Neuronal stem cell (in vitro differentiated cells): Measurements from ENCODE around the gene GRAMD2A.

Source experiments
- DNase-seq: peaks from one replicate; pipeline ENCODE4 v3.0.0-alpha.2; 2013; ENCODE audit warnings: low spot score
- H2AFZ ChIP-seq: one replicate; pipeline ENCODE4 v1.6.1; 2013; ENCODE audit warnings: mild to moderate bottlenecking, low read length, inconsistent platforms
- H2AK5ac ChIP-seq: 2 replicates; pipeline ENCODE4 v1.6.1; 2013; ENCODE audit warnings: low read depth, mild to moderate bottlenecking, inconsistent platforms, low read length, moderate library complexity, mixed read lengths
- H2BK120ac ChIP-seq: 2 replicates; pipeline ENCODE4 v1.6.1; 2013; ENCODE audit warnings: low read depth, mild to moderate bottlenecking, inconsistent platforms, low read length, moderate library complexity, mixed read lengths
- H2BK12ac ChIP-seq: one replicate; pipeline ENCODE4 v1.6.1; 2013; ENCODE audit warnings: low read length, inconsistent platforms
- H2BK15ac ChIP-seq: 2 replicates; pipeline ENCODE4 v1.6.1; 2013; ENCODE audit warnings: mild to moderate bottlenecking, low read length, inconsistent platforms, mixed read lengths
- H2BK5ac ChIP-seq: one replicate; pipeline ENCODE4 v1.6.1; 2013; ENCODE audit warnings: inconsistent platforms, mild to moderate bottlenecking, low read length, moderate library complexity
- H3K14ac ChIP-seq: one replicate; pipeline ENCODE4 v1.6.1; 2013; ENCODE audit warnings: low read length, inconsistent platforms
- H3K18ac ChIP-seq: 2 replicates; pipeline ENCODE4 v1.6.1; 2013; ENCODE audit warnings: low read length, inconsistent platforms
- H3K23ac ChIP-seq: 2 replicates; pipeline ENCODE4 v1.6.1; 2013; ENCODE audit warnings: low read depth, mild to moderate bottlenecking, mixed read lengths, low read length, inconsistent platforms; ENCODE audit not compliant: poor library complexity
- H3K27ac ChIP-seq: replicated peaks from 3 replicates; pipeline ENCODE4 v1.5.1; 2013; ENCODE audit warnings: low read length, inconsistent platforms
- H3K27me3 ChIP-seq, 3 experiments: 2 replicates each; pipeline ENCODE4 v1.6.1; 2013; ENCODE audit warnings: low read length in 3 of 3, mild to moderate bottlenecking in 2 of 3, inconsistent platforms in 1 of 3, low read depth in 1 of 3, mixed read lengths in 1 of 3, moderate library complexity in 1 of 3; ENCODE audit not compliant: control insufficient read depth in 3 of 3, insufficient read depth in 3 of 3
- H3K36me3 ChIP-seq, 2 donors: replicated peaks in 1 of 2; 2 replicates each; pipeline ENCODE4 v1.6.1; 2013; ENCODE audit warnings: low read length in 2 of 2; ENCODE audit not compliant: control insufficient read depth in 2 of 2, insufficient read depth in 2 of 2
- H3K4ac ChIP-seq: 2 replicates; pipeline ENCODE4 v1.6.1; 2013; ENCODE audit warnings: inconsistent platforms, mild to moderate bottlenecking, low read length, moderate library complexity
- H3K4me1 ChIP-seq, 2 donors: 1 replicate in 1 of 2; 2 replicates in 1 of 2; pipeline ENCODE4 v1.6.1; 2013; ENCODE audit warnings: low read length in 2 of 2, low read depth in 1 of 2; ENCODE audit not compliant: control insufficient read depth in 2 of 2, insufficient read depth in 1 of 2
- H3K4me2 ChIP-seq: one replicate; pipeline ENCODE4 v1.6.1; 2013; ENCODE audit warnings: mild to moderate bottlenecking, low read length, inconsistent platforms; ENCODE audit not compliant: insufficient read depth, poor library complexity, severe bottlenecking
- H3K4me3 ChIP-seq, 2 donors: 2 replicates each; pipeline ENCODE4 v1.5.1; 2013; ENCODE audit warnings: low read length in 2 of 2, mild to moderate bottlenecking in 2 of 2, inconsistent platforms in 1 of 2, moderate library complexity in 1 of 2
- H3K79me1 ChIP-seq: one replicate; pipeline ENCODE4 v1.6.1; 2013; ENCODE audit warnings: low read depth, mild to moderate bottlenecking, inconsistent platforms, low read length, moderate library complexity
- H3K9ac ChIP-seq: one replicate; pipeline ENCODE4 v1.6.1; 2013; ENCODE audit warnings: mild to moderate bottlenecking, low read depth, low read length, inconsistent platforms; ENCODE audit not compliant: poor library complexity
- H3K9me3 ChIP-seq, 2 donors: replicated peaks in 1 of 2; 2 replicates each; pipeline versions ENCODE3 to v1.6.1; 2013; ENCODE audit warnings: low read length in 2 of 2, mild to moderate bottlenecking in 2 of 2, inconsistent platforms in 1 of 2, low read depth in 1 of 2, mixed read lengths in 1 of 2, moderate library complexity in 1 of 2; ENCODE audit not compliant: control insufficient read depth in 2 of 2, insufficient read depth in 1 of 2
- H4K8ac ChIP-seq: one replicate; pipeline ENCODE4 v1.6.1; 2013; ENCODE audit warnings: low read depth, mild to moderate bottlenecking, inconsistent platforms, low read length, moderate library complexity
- H4K91ac ChIP-seq: one replicate; pipeline ENCODE4 v1.6.1; 2013; ENCODE audit warnings: low read length, low read depth, mild to moderate bottlenecking, inconsistent platforms; ENCODE audit not compliant: poor library complexity
- WGBS, 2 donors: extraction: QIAGEN DNeasy Blood & Tissue Kit; methylation state at CpG; one replicate each; pipeline ENCODE4 v1.1.7; 2013; ENCODE audit warnings: missing lambda C conversion rate in 2 of 2, mixed read lengths in 1 of 2; ENCODE audit not compliant: insufficient read length in 2 of 2, insufficient replicate concordance in 1 of 2; ENCODE audit errors: extremely low coverage in 2 of 2; 5-methylcytosine and 5-hydroxymethylcytosine counted together

The GRAMD2A gene

DNA sequence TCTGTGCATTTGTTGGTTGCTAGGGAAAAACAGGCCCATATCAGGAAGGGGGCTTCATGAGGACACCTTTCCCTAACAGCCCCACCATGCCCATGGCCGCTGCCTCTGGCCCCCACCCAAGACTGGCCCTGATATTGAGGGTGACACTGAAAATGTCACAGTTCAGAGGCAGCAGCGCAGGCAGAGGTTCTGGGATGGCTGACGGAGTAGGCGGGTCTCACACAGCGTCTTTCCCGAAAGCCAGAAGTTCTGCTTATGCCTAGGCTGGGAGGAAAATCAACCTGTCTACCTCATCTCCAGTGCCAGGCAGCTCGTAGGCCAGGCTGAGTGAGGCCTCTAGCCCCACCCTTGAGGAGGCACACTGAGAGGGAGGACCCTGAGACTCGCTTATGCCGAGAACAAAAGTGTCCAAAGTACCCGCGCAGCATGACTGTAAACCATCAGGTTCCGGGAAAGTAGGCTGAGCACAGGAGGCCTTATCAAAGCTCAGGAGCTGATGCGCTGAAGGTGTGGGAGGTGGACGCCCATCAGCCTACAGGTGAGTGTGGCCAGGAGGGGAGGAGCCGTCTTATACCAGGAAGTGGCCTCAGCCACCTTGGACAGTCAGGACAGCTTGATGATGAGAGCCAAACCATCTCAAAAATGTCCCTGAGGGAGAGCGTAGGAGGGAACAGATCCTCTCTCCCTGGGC is 27.5 kb downstream of the GRAMD2A start:
- no peak overlapping the region for H3K23ac ChIP-seq
- no peak overlapping the region for H3K27ac ChIP-seq
- H3K9me3 ChIP-seq, result no peaks in the 10 kb centered on the region
- peaks cover 0 to 9% of the 10 kb centered on the region in 2 donors for H3K4me1 ChIP-seq
- H3K36me3 ChIP-seq, result no peaks in the 10 kb centered on the region
- H2AFZ ChIP-seq, result no peak overlapping the region
- no peak for DNase-seq
- no peak overlapping the region for H4K91ac ChIP-seq
- no peak overlapping the region for H3K4me2 ChIP-seq
- H3K18ac ChIP-seq, result no peak overlapping the region
- no peak overlapping the region for H3K9ac ChIP-seq
- no peak overlapping the region for H2BK12ac ChIP-seq
- no peak overlapping the region for H2BK5ac ChIP-seq
- H3K4ac ChIP-seq, result no peak overlapping the region
- H3K27me3 ChIP-seq, result peaks cover 0 to 23% (median 0%) of the 10 kb centered on the region in 3 experiments
- H3K14ac ChIP-seq, result no peak overlapping the region
- H3K4me3 ChIP-seq, result no peak overlapping the region
- peak overlapping the region; percentile 52 for H2BK15ac ChIP-seq
- no peak overlapping the region for H2BK120ac ChIP-seq
- H2AK5ac ChIP-seq, result peak overlapping the region; percentile 9
- WGBS, 2 donors, result no CpG with 5 or more reads among the region's 16 CpGs
- no peak overlapping the region for H4K8ac ChIP-seq
- no peaks in the 10 kb centered on the region for H3K79me1 ChIP-seq

DNA sequence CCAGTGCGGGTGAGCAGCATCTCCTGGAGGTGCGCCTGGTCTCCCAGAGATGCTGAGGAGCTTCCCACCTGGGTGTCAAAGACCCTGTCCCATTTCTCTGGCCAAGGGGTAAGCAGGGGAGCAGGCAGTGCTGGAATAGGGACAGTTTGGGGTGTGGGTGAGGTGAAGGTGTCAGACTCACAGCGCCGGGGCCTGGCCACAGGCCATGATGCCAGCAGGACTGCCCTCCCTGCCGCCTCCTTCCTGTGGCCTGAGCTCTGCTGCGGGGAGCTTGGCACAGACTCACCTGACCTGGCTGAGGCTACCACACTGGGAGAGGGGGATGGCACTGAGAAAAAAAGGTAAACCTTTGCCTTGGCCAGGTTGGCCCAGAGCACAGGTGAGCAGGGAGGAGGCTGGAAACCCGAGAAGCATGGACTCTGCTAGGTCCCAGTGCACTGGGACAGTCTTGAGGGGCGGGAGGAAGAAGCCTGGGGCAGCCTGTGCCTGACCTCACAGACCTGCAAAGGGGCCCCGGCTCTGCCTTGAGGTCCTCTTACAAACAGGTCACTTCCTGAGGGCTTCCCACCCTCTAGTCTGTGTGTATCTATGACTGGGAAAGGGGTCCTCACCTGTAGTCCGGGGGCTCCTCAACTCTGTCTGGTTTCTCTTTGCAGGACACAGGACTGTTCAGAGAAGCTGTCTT is 28.2 kb downstream of the GRAMD2A start:
- no peak overlapping the region for H4K8ac ChIP-seq
- no peak overlapping the region for H3K18ac ChIP-seq
- peaks cover 0 to 9% of the 10 kb centered on the region in 2 donors for H3K4me1 ChIP-seq
- no peaks in the 10 kb centered on the region for H3K79me1 ChIP-seq
- peaks cover 0 to 17% (median 0%) of the 10 kb centered on the region in 3 experiments for H3K27me3 ChIP-seq
- no peak overlapping the region for H2BK12ac ChIP-seq
- H3K14ac ChIP-seq, result peak overlapping the region; percentile 3
- no peak overlapping the region for H3K9ac ChIP-seq
- no peak overlapping the region for H3K4ac ChIP-seq
- H3K27ac ChIP-seq, result no peak overlapping the region
- H4K91ac ChIP-seq, result no peak overlapping the region
- H3K4me2 ChIP-seq, result no peak overlapping the region
- H3K4me3 ChIP-seq, result no peak overlapping the region
- no CpG with 5 or more reads among the region's 10 CpGs for WGBS, 2 donors
- no peak overlapping the region for H2AFZ ChIP-seq
- no peaks in the 10 kb centered on the region for H3K9me3 ChIP-seq
- no peak overlapping the region for H3K23ac ChIP-seq
- H2AK5ac ChIP-seq, result peak overlapping the region; percentile 35
- no peak overlapping the region for H2BK15ac ChIP-seq
- H3K36me3 ChIP-seq, result no peaks in the 10 kb centered on the region
- no peak for DNase-seq
- H2BK5ac ChIP-seq, result no peak overlapping the region
- no peak overlapping the region for H2BK120ac ChIP-seq

- H2BK5ac ChIP-seq, result no peak overlapping the region
- no peak overlapping the region for H3K27ac ChIP-seq
- H3K9ac ChIP-seq, result no peak overlapping the region
- no peaks in the 10 kb centered on the region for H3K9me3 ChIP-seq
- no peak overlapping the region for H2BK15ac ChIP-seq
- H2BK12ac ChIP-seq, result no peak overlapping the region
- H3K79me1 ChIP-seq, result no peaks in the 10 kb centered on the region
- H2AFZ ChIP-seq, result peak overlapping the region; percentile 75
- H2BK120ac ChIP-seq, result no peak overlapping the region
- H3K36me3 ChIP-seq, result no peaks in the 10 kb centered on the region
- no peak overlapping the region for H3K4ac ChIP-seq
- no peak overlapping the region for H3K4me3 ChIP-seq
- no peak overlapping the region for H3K18ac ChIP-seq
- H3K23ac ChIP-seq, result no peak overlapping the region
- H3K14ac ChIP-seq, result peak overlapping the region; percentile 3
- H2AK5ac ChIP-seq, result peak overlapping the region; percentile 35
- no peak overlapping the region for H4K8ac ChIP-seq
- peaks cover 0 to 12% (median 0%) of the 10 kb centered on the region in 3 experiments for H3K27me3 ChIP-seq
- H3K4me2 ChIP-seq, result no peak overlapping the region
- H4K91ac ChIP-seq, result no peak overlapping the region
- H3K4me1 ChIP-seq, result peaks cover 1 to 9% of the 10 kb centered on the region in 2 donors
- WGBS, 2 donors, result no CpG with 5 or more reads among the region's 4 CpGs
- DNase-seq, result no peak
Measured at GRCh38 chr15:72168808-72169190, 28.8 kb downstream of the GRAMD2A start.

- Histone ChIP-seq H3K27me3 (peaks cover 0 to 11% (median 0%) of the 10 kb centered on the region in 3 experiments), H3K14ac (no peak overlapping the region), H3K27ac (no peak overlapping the region)
Measured at GRCh38 chr15:72168131-72168807, 29.3 kb downstream of the GRAMD2A start.

More at GRCh38 chr15:72168131-72168807, 29.3 kb downstream of the GRAMD2A start:
- Histone ChIP-seq H2AK5ac (no peak overlapping the region), H2BK120ac (no peak overlapping the region), H3K4ac (no peak overlapping the region), H3K4me2 (no peak overlapping the region), H2BK15ac (no peak overlapping the region), H3K36me3 (no peaks in the 10 kb centered on the region), H2AFZ (peak overlapping the region; percentile 75), H3K4me3 (no peak overlapping the region), H3K9ac (no peak overlapping the region), H3K23ac (no peak overlapping the region), H3K79me1 (no peaks in the 10 kb centered on the region), H3K9me3 (no peaks in the 10 kb centered on the region), H3K4me1 (peaks cover 2 to 9% of the 10 kb centered on the region in 2 donors), H2BK12ac (no peak overlapping the region), H3K18ac (no peak overlapping the region), H4K8ac (no peak overlapping the region), H4K91ac (no peak overlapping the region), H2BK5ac (no peak overlapping the region)
- no peak for DNase-seq
- no CpG with 5 or more reads among the region's 7 CpGs for WGBS, 2 donors
